GM19463 (cell line): Measurements from ENCODE around the gene TMEM178A.

Experiments
- ATAC-seq: cut with Tn5 transposase; IDR thresholded peaks from one replicate; pipeline ENCODE4 v1.9.1; 2021; ENCODE audit warnings: mild to moderate bottlenecking, moderate library complexity; ENCODE audit not compliant: unreplicated experiment

TMEM178A gene

DNA sequence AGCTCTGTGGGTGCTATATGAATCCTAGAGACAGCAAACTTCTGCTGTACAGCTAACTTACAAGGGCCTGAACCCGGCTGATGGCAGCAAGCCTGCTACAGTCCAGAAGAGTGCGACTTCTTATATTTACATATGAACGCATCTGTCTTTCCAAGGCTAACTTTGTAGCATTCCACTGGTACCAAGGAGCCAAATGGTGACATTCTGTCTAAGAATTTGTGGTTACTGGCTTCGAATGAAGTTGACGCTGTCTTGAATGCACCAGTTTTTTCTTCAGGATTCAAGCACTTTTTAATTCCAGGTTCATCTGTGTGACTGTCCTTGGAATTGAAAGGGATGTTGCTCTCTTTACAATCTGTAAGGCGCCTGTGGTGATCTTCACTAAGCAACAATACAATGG, 70.9 kb downstream of the TMEM178A start:
- no peak for ATAC-seq

DNA sequence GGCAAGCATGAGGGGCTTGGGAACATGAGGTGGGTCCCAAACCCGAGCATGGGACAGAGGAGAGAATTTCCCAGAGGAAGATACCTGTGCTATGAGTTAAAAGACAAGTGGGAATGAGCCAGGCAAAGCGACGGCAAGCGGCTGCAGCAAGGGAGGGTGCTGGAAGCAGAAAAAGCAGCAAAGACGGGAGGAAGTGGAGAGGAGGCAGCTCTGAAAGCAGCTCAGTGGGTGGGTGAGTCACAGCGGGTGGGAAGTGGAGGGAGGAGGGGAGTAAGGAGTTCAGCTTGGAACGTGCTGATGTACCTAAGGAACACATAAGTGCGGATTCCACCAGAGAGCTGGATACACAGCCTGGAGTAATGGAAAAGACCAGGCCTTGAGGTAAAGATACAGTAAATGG, 71.9 kb downstream of the TMEM178A start:
- ATAC-seq = no peak

DNA sequence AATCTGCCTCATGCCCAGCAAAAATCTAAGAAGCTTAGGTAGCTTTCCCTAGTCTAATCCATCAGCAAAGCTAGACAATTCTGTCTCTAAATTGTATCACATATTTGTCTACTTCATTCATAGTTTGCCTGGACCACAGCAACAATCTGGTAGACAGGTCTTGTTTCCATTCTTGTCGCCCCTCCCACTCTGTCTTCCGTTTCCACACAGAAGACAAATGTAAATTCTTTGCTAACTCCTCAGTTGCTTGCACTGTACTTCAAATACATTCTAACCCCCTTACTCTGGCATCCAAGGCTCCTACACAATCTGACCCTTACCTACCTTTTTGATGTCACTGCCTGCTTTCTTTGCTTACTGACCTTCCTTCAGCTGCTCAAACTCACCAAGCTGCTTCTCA, 73.2 kb downstream of the TMEM178A start:
- ATAC-seq = no peak

DNA sequence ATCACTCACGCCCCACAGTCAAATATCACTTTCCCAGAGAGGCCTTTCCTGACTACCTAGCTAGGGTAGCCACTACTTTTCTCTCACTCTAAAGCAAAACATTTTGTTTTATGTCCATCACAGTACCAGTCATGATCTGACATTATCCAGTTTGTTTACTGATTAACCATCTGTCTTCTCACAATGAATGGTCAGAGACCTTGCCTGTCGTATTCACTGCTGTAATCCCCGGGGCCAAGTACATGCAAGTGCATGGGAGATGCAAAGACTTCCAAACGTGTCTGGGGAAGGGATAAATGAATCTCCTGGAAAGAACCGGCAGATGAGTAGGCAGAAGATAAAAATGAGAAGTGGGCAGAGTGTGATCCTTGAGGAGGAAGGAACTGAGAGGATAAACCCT, 73.7 kb downstream of the TMEM178A start:
- no peak for ATAC-seq

DNA sequence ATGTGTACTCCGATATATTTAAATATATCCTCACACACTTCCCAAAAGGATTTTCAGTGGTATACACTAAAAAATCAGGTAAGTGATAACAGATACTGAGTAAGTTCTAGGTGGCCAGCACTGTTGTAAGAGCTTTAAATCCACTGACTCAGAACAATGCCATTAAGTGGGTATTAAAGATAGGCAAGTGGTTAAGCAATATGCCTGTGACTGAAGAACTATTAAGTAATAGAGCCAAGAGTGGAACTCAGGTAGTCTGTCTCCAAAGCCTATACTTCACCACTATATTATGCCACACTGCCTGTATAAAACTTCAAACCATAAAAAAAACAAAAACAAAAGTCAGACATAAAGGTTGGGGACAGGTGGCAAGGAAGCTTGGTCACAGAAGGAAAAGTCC, 76.2 kb downstream of the TMEM178A start:
- ATAC-seq = no peak

DNA sequence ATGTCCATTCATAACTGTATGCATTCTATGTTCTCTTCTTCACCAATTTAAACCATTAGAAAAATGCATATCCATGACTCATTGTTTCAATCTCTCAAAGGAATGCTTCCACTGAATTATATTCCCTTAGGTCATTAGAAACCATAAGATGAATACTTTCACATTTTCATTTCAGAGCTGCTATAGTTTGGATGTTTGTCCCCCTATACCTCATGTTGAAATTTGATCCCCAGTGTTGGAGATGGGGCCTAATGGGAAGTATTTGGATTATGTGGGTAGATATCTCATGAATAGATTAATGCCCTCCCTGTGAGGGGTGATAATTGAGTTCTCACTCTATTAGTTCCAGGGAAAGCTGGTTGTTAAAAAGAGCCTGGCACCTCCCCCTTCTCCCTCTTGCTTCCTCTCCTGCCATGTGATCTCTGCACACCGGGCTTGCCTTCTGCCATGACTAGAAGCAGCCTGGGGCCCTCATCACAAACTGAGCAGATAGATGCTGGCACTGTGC, 77.6 kb downstream of the TMEM178A start:
- ATAC-seq = no peak

DNA sequence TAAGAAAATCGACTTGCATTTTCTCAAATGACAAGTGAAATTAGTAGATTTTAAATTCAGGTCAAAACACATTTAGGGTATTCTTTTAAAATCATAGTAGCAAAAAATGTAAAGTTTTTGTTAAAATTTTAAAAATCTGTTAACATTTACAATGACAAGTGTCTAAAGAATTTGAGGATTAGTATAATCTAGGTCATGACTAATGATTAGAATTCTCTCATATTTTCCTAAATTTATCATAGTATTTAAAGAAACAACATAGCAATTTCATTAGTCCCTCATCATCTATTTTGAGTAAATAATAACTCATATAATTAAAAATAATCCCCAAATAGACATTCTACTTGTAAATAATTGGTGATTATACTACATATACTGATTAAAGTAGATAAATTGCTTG, 89.7 kb downstream of the TMEM178A start:
- no peak for ATAC-seq

DNA sequence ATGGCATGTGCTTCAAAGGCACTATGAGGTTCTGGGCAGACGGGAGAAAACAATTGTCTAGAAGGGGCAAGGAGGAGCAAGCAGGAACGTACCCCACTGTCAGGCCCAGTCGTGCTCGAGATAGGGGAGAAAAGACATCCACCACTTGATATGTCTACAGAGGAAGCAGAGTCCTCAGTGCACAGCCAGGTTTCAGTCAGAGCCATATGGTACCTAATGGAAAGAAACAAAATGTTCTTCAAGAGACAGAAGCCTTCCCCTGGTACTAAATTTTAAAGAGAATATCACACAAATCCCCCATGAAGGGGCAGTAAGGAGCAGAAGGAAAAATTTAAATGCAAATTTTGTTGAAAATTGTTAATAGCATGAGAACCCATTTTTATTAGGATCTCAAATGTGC, 91.4 kb downstream of the TMEM178A start:
- ATAC-seq = no peak

DNA sequence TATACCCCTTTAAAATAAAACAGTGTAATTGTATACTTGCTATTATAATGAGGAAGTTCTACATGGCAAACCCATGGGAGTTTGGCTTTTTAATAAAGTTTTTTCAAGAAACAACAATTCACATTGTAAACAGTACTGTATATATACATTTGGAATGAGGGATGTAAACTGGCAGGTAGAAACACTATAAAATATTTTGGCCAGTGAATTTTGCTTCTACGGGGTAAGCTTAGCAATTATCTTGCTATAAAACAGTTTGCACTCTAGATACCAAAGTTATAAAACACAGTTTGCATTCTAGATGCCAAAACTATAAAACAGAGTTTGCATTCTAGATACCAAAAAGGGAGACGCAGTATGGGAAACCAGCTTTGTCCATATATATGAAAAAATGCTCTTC, 96.7 kb downstream of the TMEM178A start:
- ATAC-seq = no peak
